T-helper 17 cell (primary cell): ENCODE results near the gene RC3H2. TPM values are rescaled to one million over a fixed set of nuclear protein-coding genes. Genes with fewer than 3 reads are reported as not detected.
"Not testable (repeated sequence)": the region's sequence is repeated elsewhere in the genome, so short reads cannot be mapped to it uniquely, and the experiment has no call there.

Source experiments
- ATAC-seq: fragments of 150-1000 bp; cut with Tn5 transposase; 2 replicates; pipeline ENCODE4 v1.10.0; 2021; ENCODE audit warnings: mild to moderate bottlenecking, moderate library complexity
- DNase-seq, 3 donors: peaks; one replicate each; pipeline versions ENCODE4 v3.0.0 to v3.0.0-alpha.2; 2020 to 2021
- H3K9me3 ChIP-seq: one replicate; pipeline ENCODE4 v1.7.0; 2013; ENCODE audit warnings: low read length, mild to moderate bottlenecking; ENCODE audit not compliant: control insufficient read depth, poor library complexity, severe bottlenecking
- H3K27ac Mint-ChIP-seq: one replicate; pipeline ENCODE4 v1.8.0; 2022; ENCODE audit warnings: mild to moderate bottlenecking, moderate library complexity, mixed read lengths
- H3K27me3 Mint-ChIP-seq: one replicate; pipeline ENCODE4 v1.8.0; 2022; ENCODE audit warnings: mixed read lengths
- H3K36me3 Mint-ChIP-seq: one replicate; pipeline ENCODE4 v1.8.0; 2022; ENCODE audit warnings: low read depth, mixed read lengths
- H3K4me1 Mint-ChIP-seq: one replicate; pipeline ENCODE4 v1.8.0; 2022; ENCODE audit warnings: mild to moderate bottlenecking, mixed read lengths
- H3K4me3 Mint-ChIP-seq: one replicate; pipeline ENCODE4 v1.8.0; 2022; ENCODE audit warnings: mild to moderate bottlenecking, moderate library complexity, mixed read lengths
- total RNA-seq, 4 donors: library from RNA in 2 of 4; stranded (reverse) in 2 of 4; gene quantifications; one replicate each; pipeline ENCODE4 v1.2.3 and lab custom pipeline; 2022 to 2026

RC3H2 gene
- total RNA-seq, 2 donors from 2014 or later = 51.5 to 69.6 TPM

DNA sequence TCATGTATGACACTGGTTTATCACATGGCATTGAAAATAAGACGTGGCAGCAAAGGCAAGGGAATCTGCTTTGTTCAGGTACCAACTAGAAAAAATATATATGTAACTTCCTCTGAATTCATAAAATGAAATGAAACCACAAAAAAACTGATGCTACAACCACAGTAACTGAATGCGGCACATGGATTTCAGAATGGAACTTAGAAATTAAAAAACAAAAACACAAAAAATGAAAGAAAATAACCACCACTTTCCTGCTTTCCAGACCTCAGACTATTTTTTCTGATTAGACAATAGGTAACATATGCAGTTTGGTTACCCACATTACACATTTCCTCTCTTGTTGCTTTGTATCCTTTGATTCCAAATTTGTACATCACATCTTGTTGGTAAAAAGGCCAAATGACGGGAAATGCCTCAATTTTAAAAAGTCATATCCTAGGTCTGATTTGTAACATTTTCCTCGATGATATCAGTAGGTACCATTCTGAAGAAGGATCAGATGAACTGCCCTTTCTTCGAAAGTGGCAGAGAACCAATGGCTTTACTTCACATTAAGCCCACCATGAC lies 58.7 kb downstream of the RC3H2 start:
- DNase-seq = no peak
- Mint-ChIP-seq H3K4me3 (no peak overlapping the region), H3K27ac (peak overlapping the region; percentile 85), H3K36me3 (peaks cover 3% of the 10 kb centered on the region), H3K27me3 (no peaks in the 10 kb centered on the region), H3K4me1 (peaks cover 19% of the 10 kb centered on the region)
- H3K9me3 ChIP-seq = no peaks in the 10 kb centered on the region
- peak; percentile 82 for ATAC-seq

DNA sequence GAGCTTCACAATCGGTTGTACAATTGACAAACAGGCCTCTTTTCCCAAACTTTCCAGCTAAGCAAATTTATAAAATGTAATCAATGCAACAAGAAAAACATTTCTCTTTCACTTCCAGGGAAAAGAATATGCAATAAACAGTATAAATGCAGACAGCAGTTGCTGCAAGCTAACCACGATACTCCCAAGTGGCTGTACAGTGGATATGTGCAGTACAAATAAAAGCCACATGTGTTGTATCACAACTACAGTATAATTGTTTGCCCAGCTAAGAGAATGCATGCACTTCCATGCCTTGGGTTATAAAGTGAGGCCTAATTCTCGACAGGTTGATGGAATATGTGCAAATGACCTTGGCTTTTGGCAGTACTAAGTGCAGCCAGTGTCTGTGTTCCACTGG lies 60.0 kb downstream of the RC3H2 start:
- H3K9me3 ChIP-seq = no peaks in the 10 kb centered on the region
- H3K36me3 Mint-ChIP-seq = no peaks in the 10 kb centered on the region
- no peak for ATAC-seq
- no peak overlapping the region for H3K27ac Mint-ChIP-seq
- no peaks in the 10 kb centered on the region for H3K27me3 Mint-ChIP-seq
- DNase-seq = no peak
- H3K4me1 Mint-ChIP-seq = peaks cover 19% of the 10 kb centered on the region
- H3K4me3 Mint-ChIP-seq = no peak overlapping the region

DNA sequence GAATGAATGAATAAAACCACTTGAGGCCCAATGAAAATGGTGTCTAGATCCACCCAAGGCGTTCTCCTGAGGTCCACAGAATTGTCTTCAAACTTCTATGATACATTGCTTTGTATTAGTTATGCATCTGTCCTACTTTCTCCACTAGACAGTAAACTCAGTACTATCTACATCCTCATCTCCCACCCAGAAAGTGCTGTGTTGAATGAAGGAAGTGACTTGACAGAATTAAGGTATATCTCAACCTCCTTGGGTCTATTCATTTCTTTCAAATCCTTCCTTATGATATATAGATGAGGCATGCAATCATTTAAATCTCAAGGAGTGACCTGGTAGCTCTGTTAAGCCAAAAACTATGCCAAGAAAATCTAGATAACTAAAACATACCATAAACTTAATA lies 61.0 kb downstream of the RC3H2 start:
- Mint-ChIP-seq H3K27ac (no peak overlapping the region), H3K27me3 (no peaks in the 10 kb centered on the region), H3K36me3 (no peaks in the 10 kb centered on the region), H3K4me1 (peaks cover 17% of the 10 kb centered on the region), H3K4me3 (no peak overlapping the region)
- no peaks in the 10 kb centered on the region for H3K9me3 ChIP-seq
- ATAC-seq = no peak
- DNase-seq = no peak

DNA sequence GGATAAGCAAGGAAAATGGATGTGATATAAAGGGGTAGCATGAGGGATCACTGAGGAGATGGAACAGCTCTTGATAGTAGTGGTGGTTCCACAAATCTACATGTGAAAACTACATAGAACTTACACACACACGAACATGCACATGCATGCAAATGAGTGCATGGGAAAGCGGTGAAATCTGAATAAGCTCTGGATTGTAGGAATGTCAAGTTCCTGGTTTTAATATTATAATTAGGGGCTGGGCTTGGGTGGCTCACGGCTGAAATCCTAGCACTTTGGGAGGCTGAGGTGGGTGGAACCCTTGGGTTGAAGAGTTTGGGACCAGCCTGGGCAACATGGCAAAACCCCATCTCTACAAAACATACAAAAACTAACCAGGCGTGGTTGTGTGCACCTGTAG lies 63.7 kb downstream of the RC3H2 start:
- Mint-ChIP-seq H3K27me3 (no peaks in the 10 kb centered on the region), H3K4me1 (peaks cover 7% of the 10 kb centered on the region), H3K27ac (peak overlapping the region; percentile 17), H3K36me3 (no peaks in the 10 kb centered on the region), H3K4me3 (no peak overlapping the region)
- H3K9me3 ChIP-seq = no peaks in the 10 kb centered on the region
- ATAC-seq = no peak
- DNase-seq = no peak

DNA sequence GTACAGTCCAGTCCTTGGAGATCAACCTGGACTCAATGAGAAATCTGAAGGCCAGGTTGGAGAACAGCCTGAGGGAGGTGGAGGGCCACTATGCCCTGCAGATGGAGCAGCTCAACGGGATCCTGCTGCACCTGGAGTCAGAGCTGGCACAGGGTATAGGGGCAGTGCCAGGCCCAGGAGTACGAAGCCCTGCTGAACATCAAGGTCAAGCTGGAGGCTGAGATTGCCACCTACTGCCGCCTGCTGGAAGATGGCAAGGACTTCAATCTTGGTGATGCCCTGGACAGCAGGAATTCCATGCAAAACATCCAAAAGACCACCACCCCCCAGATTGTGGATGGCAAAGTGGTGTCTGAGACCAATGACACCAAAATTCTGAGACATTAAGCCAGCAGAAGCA lies 66.7 kb downstream of the RC3H2 start:
- H3K27ac Mint-ChIP-seq = peak overlapping the region; percentile 62
- ATAC-seq = not testable (repeated sequence)

DNA sequence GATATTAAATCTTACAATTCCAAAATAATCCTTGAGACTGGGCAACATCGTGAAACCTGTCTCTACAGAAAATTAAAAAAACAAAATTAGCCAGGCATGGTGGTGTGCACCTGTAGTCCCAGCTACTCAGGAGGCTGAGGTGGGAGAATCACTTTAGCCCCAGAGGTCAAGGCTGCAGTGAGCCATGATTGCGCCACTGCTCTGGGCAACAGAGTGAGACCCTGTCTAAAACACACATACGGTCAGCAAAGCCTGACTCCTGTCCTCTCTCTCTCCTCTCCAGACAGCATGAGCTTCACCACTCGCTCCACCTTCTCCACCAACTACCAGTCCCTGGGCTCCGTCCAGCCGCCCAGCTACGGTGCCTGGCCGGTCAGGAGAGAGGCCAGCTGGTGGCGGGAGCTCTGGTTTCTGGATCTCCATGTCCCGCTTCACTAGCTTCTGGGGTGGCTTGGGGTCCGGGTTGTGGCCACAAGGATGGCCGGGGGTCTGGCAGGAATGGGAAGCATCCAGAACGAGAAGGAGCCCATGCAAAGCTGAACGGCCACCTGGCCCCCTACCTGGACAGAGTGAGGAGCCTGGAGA lies 67.8 kb downstream of the RC3H2 start:
- no peak overlapping the region for H3K4me3 Mint-ChIP-seq
- no peaks in the 10 kb centered on the region for H3K36me3 Mint-ChIP-seq
- H3K4me1 Mint-ChIP-seq = peaks cover 10% of the 10 kb centered on the region
- no peaks in the 10 kb centered on the region for H3K27me3 Mint-ChIP-seq
- no peak overlapping the region for H3K27ac Mint-ChIP-seq
- DNase-seq = no peak
- H3K9me3 ChIP-seq = no peaks in the 10 kb centered on the region
- no peak for ATAC-seq

More for the DNA sequence above, 66.7 kb downstream of the RC3H2 start:
- H3K9me3 ChIP-seq, H3K27me3 Mint-ChIP-seq, H3K4me3 Mint-ChIP-seq, DNase-seq, H3K36me3 Mint-ChIP-seq: not testable (repeated sequence)
- H3K4me1 Mint-ChIP-seq = peaks cover 10% of the 10 kb centered on the region

DNA sequence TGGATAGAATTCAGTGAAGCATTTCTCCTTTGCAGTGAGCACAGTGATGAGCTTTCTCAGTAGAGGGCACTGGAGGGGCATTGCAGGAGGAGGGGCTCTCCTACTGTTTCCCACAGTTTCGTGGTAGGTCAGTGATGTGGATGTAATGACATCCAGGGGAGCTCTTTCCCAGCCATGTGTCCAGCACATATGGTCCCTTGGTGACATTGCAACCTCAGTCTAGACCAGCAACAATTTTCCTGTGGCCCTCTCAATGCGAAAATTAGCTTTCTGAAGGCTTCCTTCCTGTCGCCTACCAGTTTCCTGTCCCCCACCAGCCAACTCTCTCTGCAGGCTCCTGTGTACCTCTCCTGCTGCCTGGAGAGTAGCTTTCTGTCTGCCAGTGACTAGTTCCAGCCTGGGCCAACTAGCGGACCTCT lies 69.8 kb downstream of the RC3H2 start:
- no peaks in the 10 kb centered on the region for H3K27me3 Mint-ChIP-seq
- H3K4me1 Mint-ChIP-seq = peaks cover 10% of the 10 kb centered on the region
- peak overlapping the region; percentile 85 for H3K4me3 Mint-ChIP-seq
- peak; percentile 54 for ATAC-seq
- no peaks in the 10 kb centered on the region for H3K36me3 Mint-ChIP-seq
- H3K27ac Mint-ChIP-seq = no peak overlapping the region
- DNase-seq = no peak
- H3K9me3 ChIP-seq = no peaks in the 10 kb centered on the region

DNA sequence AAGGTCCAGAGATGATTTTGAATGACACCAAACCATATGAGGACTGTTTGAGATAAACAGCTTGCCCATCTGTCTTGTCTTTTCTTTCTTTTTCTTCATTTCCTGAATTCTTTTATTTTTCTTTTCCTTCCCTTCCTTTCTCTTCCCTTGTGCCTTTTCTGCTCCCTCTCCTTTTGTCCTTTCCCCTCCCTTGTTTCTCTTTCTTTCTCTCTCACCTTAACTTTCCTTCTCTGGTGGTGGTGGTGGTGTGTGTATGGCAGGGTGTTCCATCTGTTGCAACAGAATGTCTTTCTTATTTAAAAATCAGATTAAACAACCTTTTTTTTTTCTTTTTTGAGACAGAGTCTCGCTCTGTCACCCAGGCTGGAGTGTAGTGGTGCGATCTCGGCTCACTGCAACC lies 73.0 kb downstream of the RC3H2 start:
- H3K9me3 ChIP-seq = no peaks in the 10 kb centered on the region
- Mint-ChIP-seq H3K4me1 (peaks cover 18% of the 10 kb centered on the region), H3K27me3 (no peaks in the 10 kb centered on the region), H3K36me3 (no peaks in the 10 kb centered on the region), H3K4me3 (no peak overlapping the region), H3K27ac (no peak overlapping the region)
- DNase-seq (no peak), ATAC-seq (no peak)

DNA sequence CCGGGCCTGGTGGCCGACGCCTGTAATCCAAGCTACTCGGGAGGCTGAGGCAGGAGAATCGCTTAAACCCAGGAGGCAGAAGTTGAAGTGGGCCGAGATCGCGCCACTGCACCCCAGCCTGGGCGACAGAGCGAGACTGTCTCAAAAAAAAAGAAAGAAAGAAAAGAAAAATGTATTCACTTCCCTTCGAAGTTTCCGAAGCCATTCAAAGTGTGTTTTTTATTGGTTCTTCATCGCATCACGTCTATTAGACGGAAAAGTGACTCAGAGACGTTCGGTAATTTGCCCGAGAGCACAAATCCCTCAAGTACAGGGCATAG lies 76.2 kb downstream of the RC3H2 start:
- DNase-seq, ATAC-seq, H3K9me3 ChIP-seq, H3K36me3 Mint-ChIP-seq, H3K27me3 Mint-ChIP-seq: not testable (repeated sequence)
- Mint-ChIP-seq H3K4me1 (peaks cover 20% of the 10 kb centered on the region), H3K4me3 (peak overlapping the region; percentile 99), H3K27ac (peak overlapping the region; percentile 96)

DNA sequence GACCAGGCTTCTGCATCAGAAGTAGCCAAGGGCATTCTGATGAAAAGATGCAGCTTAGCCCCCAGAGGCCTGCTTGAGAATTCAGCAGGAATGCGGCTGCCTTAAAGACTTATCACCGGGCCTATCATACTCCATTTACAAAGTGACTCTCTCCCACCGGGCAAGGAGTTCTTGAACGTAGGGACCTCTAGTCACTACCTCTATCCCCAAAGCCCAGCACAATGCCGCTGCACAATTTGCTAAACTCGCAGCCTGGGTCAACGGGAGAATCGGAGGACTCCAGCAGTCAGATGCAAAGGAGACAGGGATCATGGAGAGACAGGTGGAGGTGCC lies 77.4 kb downstream of the RC3H2 start:
- peak overlapping the region; percentile 96 for H3K27ac Mint-ChIP-seq
- no peaks in the 10 kb centered on the region for H3K9me3 ChIP-seq
- H3K27me3 Mint-ChIP-seq = no peaks in the 10 kb centered on the region
- ATAC-seq (no peak), DNase-seq (no peak)
- peaks cover 24% of the 10 kb centered on the region for H3K4me1 Mint-ChIP-seq
- H3K4me3 Mint-ChIP-seq = peak overlapping the region; percentile 99
- H3K36me3 Mint-ChIP-seq = no peaks in the 10 kb centered on the region

DNA sequence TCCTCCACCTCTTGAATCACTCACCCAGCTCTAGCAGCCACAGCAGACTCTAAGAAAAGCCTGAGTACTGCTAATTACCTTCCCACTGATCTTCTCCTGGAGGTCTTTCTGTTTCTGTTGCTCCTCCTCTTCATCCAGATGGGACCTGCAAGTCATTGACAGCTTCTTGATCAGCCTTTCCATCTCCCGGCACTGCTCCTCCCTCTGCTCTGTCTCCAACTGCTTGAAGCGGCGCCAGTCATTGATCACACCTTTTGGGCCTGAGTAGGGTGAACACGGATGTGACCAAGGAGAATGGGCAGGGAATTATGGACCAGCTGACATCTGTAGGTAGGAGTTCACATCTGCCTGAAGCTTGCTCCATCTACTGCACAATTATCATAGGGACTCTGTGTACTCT lies 82.2 kb downstream of the RC3H2 start:
- Mint-ChIP-seq H3K27me3 (no peaks in the 10 kb centered on the region), H3K27ac (peak overlapping the region; percentile 66), H3K4me1 (peaks cover 31% of the 10 kb centered on the region), H3K36me3 (peaks cover 2% of the 10 kb centered on the region), H3K4me3 (no peak overlapping the region)
- DNase-seq (no peak), ATAC-seq (no peak)
- no peaks in the 10 kb centered on the region for H3K9me3 ChIP-seq

DNA sequence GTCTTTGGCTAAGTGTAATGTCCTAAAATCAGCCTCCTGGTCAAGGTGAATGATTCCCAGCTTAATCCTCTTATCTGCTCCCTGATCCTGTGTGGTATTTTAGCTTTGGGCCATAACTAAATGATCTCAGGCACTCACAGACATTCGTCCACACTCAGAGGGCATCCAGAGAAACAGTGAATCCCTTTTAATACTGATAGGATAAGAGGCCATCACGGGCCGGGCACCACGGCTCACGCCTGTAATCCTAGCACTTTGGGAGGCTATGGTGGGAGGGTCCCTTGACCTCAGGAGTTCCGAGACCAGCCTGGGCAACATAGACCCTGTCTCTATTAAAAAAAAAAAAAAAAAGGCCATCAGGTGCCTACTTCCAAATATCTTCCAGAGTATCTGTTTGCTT lies 83.1 kb downstream of the RC3H2 start:
- H3K4me3 Mint-ChIP-seq = no peak overlapping the region
- H3K27ac Mint-ChIP-seq = peak overlapping the region; percentile 72
- H3K27me3 Mint-ChIP-seq = no peaks in the 10 kb centered on the region
- no peaks in the 10 kb centered on the region for H3K9me3 ChIP-seq
- peaks cover 24% of the 10 kb centered on the region for H3K4me1 Mint-ChIP-seq
- peaks cover 2% of the 10 kb centered on the region for H3K36me3 Mint-ChIP-seq
- no peak for ATAC-seq
- no peak for DNase-seq

DNA sequence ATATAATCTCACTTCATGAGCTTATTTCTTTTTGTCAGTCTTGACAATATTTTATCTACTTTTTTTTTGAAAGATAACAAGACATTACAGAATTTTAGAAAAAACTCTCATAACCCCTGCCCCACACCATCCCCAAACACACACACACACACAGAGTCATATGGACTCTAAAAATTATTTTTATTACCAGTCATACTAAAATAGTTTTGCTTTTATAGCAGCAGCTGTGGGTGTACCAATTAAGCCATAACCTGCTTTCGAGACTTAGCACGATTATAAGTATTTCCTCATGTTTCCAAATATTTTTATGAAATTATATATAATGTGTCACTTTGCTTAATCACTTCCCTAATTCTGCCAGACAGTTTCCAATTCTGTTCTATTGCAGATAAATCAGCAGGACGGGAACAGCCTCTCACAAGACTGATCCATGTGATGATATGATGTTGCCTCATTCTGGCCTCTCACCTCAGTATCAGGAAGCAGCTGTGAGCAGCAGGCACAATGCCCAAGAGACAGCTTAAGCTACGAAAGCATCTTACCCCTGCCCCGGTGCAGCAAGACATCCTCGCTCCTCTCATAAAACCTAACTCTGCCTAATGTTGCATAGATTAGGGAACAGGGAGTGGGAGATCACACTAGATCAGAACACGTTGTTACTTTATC lies 83.7 kb downstream of the RC3H2 start:
- no peak for ATAC-seq
- peaks cover 20% of the 10 kb centered on the region for H3K4me1 Mint-ChIP-seq
- no peaks in the 10 kb centered on the region for H3K27me3 Mint-ChIP-seq
- no peak overlapping the region for H3K4me3 Mint-ChIP-seq
- H3K36me3 Mint-ChIP-seq = peaks cover 2% of the 10 kb centered on the region
- peak overlapping the region; percentile 72 for H3K27ac Mint-ChIP-seq
- no peak for DNase-seq
- H3K9me3 ChIP-seq = no peaks in the 10 kb centered on the region

DNA sequence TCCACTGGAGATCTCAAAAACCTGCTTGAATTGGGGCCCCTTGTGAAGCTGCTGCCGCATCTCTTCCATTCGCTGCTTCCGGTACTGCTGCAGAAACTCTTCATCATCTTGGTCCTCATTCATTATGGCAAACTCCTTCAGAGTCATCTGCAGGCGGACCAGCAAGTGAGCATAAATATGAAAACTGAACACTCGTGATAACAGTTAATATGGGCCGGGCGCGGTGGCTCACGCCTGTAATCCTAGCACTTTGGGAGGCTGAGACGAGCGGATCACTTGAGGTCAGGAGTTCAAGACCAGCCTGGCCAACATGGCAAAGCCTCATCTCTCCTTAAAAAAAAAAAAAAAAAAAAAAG lies 84.7 kb downstream of the RC3H2 start:
- Mint-ChIP-seq H3K27me3 (no peaks in the 10 kb centered on the region), H3K36me3 (peaks cover 2% of the 10 kb centered on the region), H3K4me3 (no peak overlapping the region), H3K27ac (peak overlapping the region; percentile 77), H3K4me1 (peaks cover 23% of the 10 kb centered on the region)
- no peak for ATAC-seq
- no peak for DNase-seq
- H3K9me3 ChIP-seq = no peaks in the 10 kb centered on the region
